ENCODE results near the gene OR52I1. TPM values are rescaled to one million over a fixed set of nuclear protein-coding genes. Genes with fewer than 3 reads are reported as not detected.

The OR52I1 gene
- total RNA-seq, 2 donors from 2014 or later: not detected

- Mint-ChIP-seq H3K27me3 (ENCODE audit: insufficient read depth) (peaks cover 43% of the 10 kb centered on the region), H3K9me3 (no peaks in the 10 kb centered on the region), H3K36me3 (ENCODE audit: low read depth) (no peaks in the 10 kb centered on the region), H3K27ac (no peak overlapping the region), H3K4me1 (peaks cover 3% of the 10 kb centered on the region), H3K4me3 (no peak overlapping the region)
- Histone ChIP-seq H3K9ac (ENCODE audit: extremely low read depth, low read length, poor library complexity, severe bottlenecking) (no peak overlapping the region), H3K9me3 (ENCODE audit: control insufficient read depth, low read length) (no peaks in the 10 kb centered on the region), H3K27me3 (ENCODE audit: control insufficient read depth, insufficient read depth, low read length, poor library complexity, severe bottlenecking) (peaks cover 69% of the 10 kb centered on the region), H3K36me3 (ENCODE audit: control insufficient read depth, insufficient read depth, low read length) (no peaks in the 10 kb centered on the region), H3K4me3 (ENCODE audit: low read length) (no peak overlapping the region), H3K4me1 (ENCODE audit: control insufficient read depth, insufficient read depth, low read length) (no peaks in the 10 kb centered on the region), H3K27ac (ENCODE audit: low read depth, low read length) (no peak overlapping the region)
- 30 to 45% methylated on average over 3 to 4 of the region's 5 CpGs for WGBS, 2 experiments (ENCODE audit: insufficient coverage in 1 of 2, insufficient read length in 1 of 2)
- no peak for DNase-seq
- TF ChIP-seq, protein P1, sequence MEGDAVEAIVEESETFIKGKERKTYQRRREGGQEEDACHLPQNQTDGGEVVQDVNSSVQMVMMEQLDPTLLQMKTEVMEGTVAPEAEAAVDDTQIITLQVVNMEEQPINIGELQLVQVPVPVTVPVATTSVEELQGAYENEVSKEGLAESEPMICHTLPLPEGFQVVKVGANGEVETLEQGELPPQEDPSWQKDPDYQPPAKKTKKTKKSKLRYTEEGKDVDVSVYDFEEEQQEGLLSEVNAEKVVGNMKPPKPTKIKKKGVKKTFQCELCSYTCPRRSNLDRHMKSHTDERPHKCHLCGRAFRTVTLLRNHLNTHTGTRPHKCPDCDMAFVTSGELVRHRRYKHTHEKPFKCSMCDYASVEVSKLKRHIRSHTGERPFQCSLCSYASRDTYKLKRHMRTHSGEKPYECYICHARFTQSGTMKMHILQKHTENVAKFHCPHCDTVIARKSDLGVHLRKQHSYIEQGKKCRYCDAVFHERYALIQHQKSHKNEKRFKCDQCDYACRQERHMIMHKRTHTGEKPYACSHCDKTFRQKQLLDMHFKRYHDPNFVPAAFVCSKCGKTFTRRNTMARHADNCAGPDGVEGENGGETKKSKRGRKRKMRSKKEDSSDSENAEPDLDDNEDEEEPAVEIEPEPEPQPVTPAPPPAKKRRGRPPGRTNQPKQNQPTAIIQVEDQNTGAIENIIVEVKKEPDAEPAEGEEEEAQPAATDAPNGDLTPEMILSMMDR (conservative IDR thresholded peaks at IDR 0.05): no peak
Measured at GRCh38 chr11:4643076-4643475, 49.2 kb downstream of the OR52I1 start.

DNA sequence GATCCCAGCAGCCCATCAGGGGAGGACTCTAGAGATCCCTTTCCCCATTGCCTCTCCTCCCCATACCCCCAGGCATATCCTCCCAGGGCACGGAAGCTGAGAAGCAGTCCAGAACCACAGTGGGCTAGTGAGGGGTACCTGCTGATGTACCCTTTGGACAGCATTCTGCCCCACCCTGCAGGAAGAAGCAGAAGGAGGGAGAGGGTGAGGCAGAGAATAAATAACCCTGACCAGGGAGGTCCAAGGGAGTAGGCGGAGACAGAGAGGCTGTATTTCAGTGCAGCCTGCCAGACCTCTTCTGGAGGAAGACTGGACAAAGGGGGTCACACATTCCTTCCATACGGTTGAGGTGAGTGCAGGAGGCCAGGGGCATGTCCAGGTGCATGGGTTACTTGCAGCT is 49.8 kb downstream of the OR52I1 start, which contains the start of gene OR51E1:
Gene OR51E1, plus strand, starts transcription at position 301 of the 400 bp plus-strand sequence. CDS start 8,545 bp downstream, outside the sequence.
- Histone ChIP-seq H3K4me1 (ENCODE audit: control insufficient read depth, insufficient read depth, low read length) (no peaks in the 10 kb centered on the region), H3K27ac (ENCODE audit: low read depth, low read length) (no peak within 1 kb of the TSS), H3K9me3 (ENCODE audit: control insufficient read depth, low read length) (no peaks in the 10 kb centered on the region), H3K27me3 (ENCODE audit: control insufficient read depth, insufficient read depth, low read length, poor library complexity, severe bottlenecking) (peaks cover 69% of the 10 kb centered on the region), H3K36me3 (ENCODE audit: control insufficient read depth, insufficient read depth, low read length) (no peaks in the 10 kb centered on the region), H3K4me3 (ENCODE audit: low read length) (no peak within 1 kb of the TSS), H3K9ac (ENCODE audit: extremely low read depth, low read length, poor library complexity, severe bottlenecking) (no peak within 1 kb of the TSS)
- WGBS, 2 experiments (ENCODE audit: insufficient coverage in 1 of 2, insufficient read length in 1 of 2): 92 to 100% methylated on average over 1 to 3 of the region's 3 CpGs
- no peak within 1 kb of the TSS for H3K4me3 Mint-ChIP-seq
- H3K27me3 Mint-ChIP-seq (ENCODE audit: insufficient read depth): peaks cover 46% of the 10 kb centered on the region
- H3K9me3 Mint-ChIP-seq: no peaks in the 10 kb centered on the region
- TF ChIP-seq, protein P1 (conservative IDR thresholded peaks at IDR 0.05): no peak
- H3K27ac Mint-ChIP-seq: no peak within 1 kb of the TSS
- DNase-seq: no peak
- no peaks in the 10 kb centered on the region for H3K36me3 Mint-ChIP-seq (ENCODE audit: low read depth)
- H3K4me1 Mint-ChIP-seq: peaks cover 3% of the 10 kb centered on the region

GRCh38 chr11:4644233-4644632 is 50.4 kb downstream of the OR52I1 start:
- 86% methylated on average over 4 of the region's 4 CpGs; no CpG with 5 or more reads in 1 of the 2 experiments for WGBS, 2 experiments (ENCODE audit: insufficient coverage in 1 of 2, insufficient read length in 1 of 2)
- Histone ChIP-seq H3K9me3 (ENCODE audit: control insufficient read depth, low read length) (no peaks in the 10 kb centered on the region), H3K27ac (ENCODE audit: low read depth, low read length) (no peak overlapping the region), H3K4me1 (ENCODE audit: control insufficient read depth, insufficient read depth, low read length) (no peaks in the 10 kb centered on the region), H3K36me3 (ENCODE audit: control insufficient read depth, insufficient read depth, low read length) (no peaks in the 10 kb centered on the region), H3K27me3 (ENCODE audit: control insufficient read depth, insufficient read depth, low read length, poor library complexity, severe bottlenecking) (peaks cover 73% of the 10 kb centered on the region), H3K4me3 (ENCODE audit: low read length) (no peak overlapping the region), H3K9ac (ENCODE audit: extremely low read depth, low read length, poor library complexity, severe bottlenecking) (no peak overlapping the region)
- H3K4me3 Mint-ChIP-seq: no peak overlapping the region
- H3K27me3 Mint-ChIP-seq (ENCODE audit: insufficient read depth): peaks cover 47% of the 10 kb centered on the region
- H3K36me3 Mint-ChIP-seq (ENCODE audit: low read depth): no peaks in the 10 kb centered on the region
- H3K9me3 Mint-ChIP-seq: no peaks in the 10 kb centered on the region
- no peak overlapping the region for H3K27ac Mint-ChIP-seq
- no peak for DNase-seq
- TF ChIP-seq, protein P1 (conservative IDR thresholded peaks at IDR 0.05): no peak
- peaks cover 3% of the 10 kb centered on the region for H3K4me1 Mint-ChIP-seq

Other genes with a start within 250 kb of the OR52I1 start
- gene OR52B4, start 225.7 kb upstream of the OR52I1 start, total RNA-seq: not detected
- gene TRIM21, start 200.3 kb upstream of the OR52I1 start, total RNA-seq: 1 to 10 TPM; 9.8 to 10.0 TPM
- not detected for gene OR52K2, start 144.7 kb upstream of the OR52I1 start, total RNA-seq
- not detected for gene OR52K1, start 111.4 kb upstream of the OR52I1 start, total RNA-seq
- gene OR52M1, start 48.8 kb upstream of the OR52I1 start, total RNA-seq: not detected
- gene OR52I2, start 12.3 kb upstream of the OR52I1 start, total RNA-seq: not detected
- 10 to 100 TPM; 11.3 to 13.8 TPM for gene TRIM68, start 14.2 kb downstream of the OR52I1 start, total RNA-seq
- gene OR51D1, start 43.4 kb downstream of the OR52I1 start, total RNA-seq: not detected
- not detected for gene OR51E1, start 49.9 kb downstream of the OR52I1 start, total RNA-seq
- gene OR51E2, start 103.8 kb downstream of the OR52I1 start, total RNA-seq: not detected
- not detected for gene MMP26, start 110.7 kb downstream of the OR52I1 start, total RNA-seq
- not detected for gene OR51F1, start 175.9 kb downstream of the OR52I1 start, total RNA-seq
- not detected for gene OR52R1, start 210.3 kb downstream of the OR52I1 start, total RNA-seq
- gene OR51F2, start 227.3 kb downstream of the OR52I1 start, total RNA-seq: not detected